HepG2 (cell line): ENCODE data around the gene SLC22A7. TPM values are rescaled to one million over a fixed set of nuclear protein-coding genes. Genes with fewer than 3 reads are reported as not detected.
A peak's percentile ranks its signal among the peaks of the same experiment; 100 is the strongest.

Experiments
- CCDC6 ChIP-seq: sonication (generic); formaldehyde crosslinking; IDR thresholded peaks from 2 replicates; pipeline ENCODE4 v1.8.1; 2022; ENCODE audit warnings: mild to moderate bottlenecking, missing genetic modification reagents, moderate library complexity
- E2F1 ChIP-seq: sonication (generic); formaldehyde crosslinking; IDR thresholded peaks from 2 replicates; pipeline ENCODE4 v1.5.0; 2020; ENCODE audit warnings: missing genetic modification reagents
- ELF1 ChIP-seq: sonication (generic); formaldehyde crosslinking; IDR thresholded peaks from 2 replicates; pipeline ENCODE4 v1.4.0; 2020; ENCODE audit warnings: missing genetic modification reagents
- IRX3 ChIP-seq: sonication (generic); formaldehyde crosslinking; IDR thresholded peaks from 2 replicates; pipeline ENCODE4 v1.8.1; 2023; ENCODE audit warnings: mild to moderate bottlenecking, low read depth, missing genetic modification reagents, borderline replicate concordance
- KDM2A ChIP-seq: sonication (generic); formaldehyde crosslinking; IDR thresholded peaks from 2 replicates; pipeline ENCODE4 v1.4.0; 2020; ENCODE audit warnings: low read depth, missing genetic modification reagents, borderline replicate concordance
- MBD4 ChIP-seq: IDR thresholded peaks from 2 replicates; pipeline ENCODE4 v1.6.1; 2012; ENCODE audit warnings: low read length, inconsistent platforms, borderline replicate concordance
- MXD4 ChIP-seq: IDR thresholded peaks from 2 replicates; pipeline ENCODE4 v1.6.1; 2016; ENCODE audit warnings: mild to moderate bottlenecking, missing biosample characterization, missing genetic modification reagents
- PRDM4 ChIP-seq: sonication (generic); formaldehyde crosslinking; IDR thresholded peaks from 2 replicates; pipeline ENCODE4 v1.9.0; 2021; ENCODE audit warnings: missing genetic modification reagents, borderline replicate concordance
- SRSF9 ChIP-seq: fragments of 200-400 bp; formaldehyde crosslinking; IDR thresholded peaks from 2 replicates; pipeline ENCODE4 v1.6.1; 2018; ENCODE audit warnings: borderline replicate concordance, mild to moderate bottlenecking, low read depth, low read length; ENCODE audit not compliant: insufficient read depth, poor library complexity, severe bottlenecking
- UBTF ChIP-seq: sonication (generic); formaldehyde crosslinking; IDR thresholded peaks from 2 replicates; pipeline ENCODE4 v1.4.0; 2020; ENCODE audit warnings: mild to moderate bottlenecking, missing genetic modification reagents
- ZBTB10 ChIP-seq: sonication (generic); formaldehyde crosslinking; IDR thresholded peaks from 2 replicates; pipeline ENCODE4 v1.4.0; 2020; ENCODE audit warnings: missing genetic modification reagents, borderline replicate concordance
- ZFP36L1 ChIP-seq: sonication (generic); formaldehyde crosslinking; IDR thresholded peaks from 2 replicates; pipeline ENCODE4 v1.8.0; 2022; ENCODE audit warnings: mild to moderate bottlenecking, missing genetic modification reagents, moderate library complexity
- ZNF33B ChIP-seq: sonication (generic); formaldehyde crosslinking; IDR thresholded peaks from 2 replicates; pipeline ENCODE4 v1.5.1; 2020; ENCODE audit warnings: mild to moderate bottlenecking, missing genetic modification reagents
- ZNF501 ChIP-seq: sonication (generic); formaldehyde crosslinking; IDR thresholded peaks from 2 replicates; pipeline ENCODE4 v1.5.1; 2020; ENCODE audit warnings: mild to moderate bottlenecking, moderate library complexity, missing genetic modification reagents
- ZNF564 ChIP-seq: sonication (generic); formaldehyde crosslinking; IDR thresholded peaks from 2 replicates; pipeline ENCODE4 v1.8.1; 2023; ENCODE audit warnings: mild to moderate bottlenecking, missing genetic modification reagents
- ZNF878 ChIP-seq: sonication (generic); formaldehyde crosslinking; IDR thresholded peaks from 2 replicates; pipeline ENCODE4 v1.8.1; 2023; ENCODE audit warnings: mild to moderate bottlenecking, missing genetic modification reagents, moderate library complexity
- polyA plus RNA-seq, 8 experiments: library from polyadenylated mRNA; depleted of rRNA in 3 of 8; stranded (reverse) in 7 of 8; unstranded in 1 of 8; fragments of >200 nt; fragmentation: Illumina TruSeq in 4 of 8; extraction: Trizol in 4 of 8; gene quantifications; 2 replicates each; pipeline versions ENCODE4 v1.2.1 to v1.2.3, GENCODE V29; 2011 to 2016; ENCODE audit warnings: low read depth in 4 of 8, missing spikeins in 1 of 8, mixed read lengths in 1 of 8; ENCODE audit not compliant: insufficient read depth in 1 of 8
- total RNA-seq, 5 experiments: library from RNA; depleted of rRNA; stranded (reverse); fragments of >200 nt; fragmentation: Illumina TruSeq; extraction: Trizol; gene quantifications; 2 replicates each; pipeline ENCODE4 v1.2.3, GENCODE V29; 2016; ENCODE audit warnings: low read depth in 1 of 5
- TF ChIP-seq, protein P1 (sequence below): sonication (generic); formaldehyde crosslinking; IDR thresholded peaks from 2 replicates; pipeline ENCODE4 v1.4.0; 2020; ENCODE audit warnings: missing genetic modification reagents
- TF ChIP-seq, protein P2 (sequence below): sonication (generic); formaldehyde crosslinking; IDR thresholded peaks from 2 replicates; pipeline ENCODE4 v1.4.0; 2020; ENCODE audit warnings: mild to moderate bottlenecking, missing genetic modification reagents

SLC22A7 gene
- total and polyA plus RNA-seq, 2 of the 13 experiments (the other 11 are each of a cell fraction or from before 2014, with no cell fraction given), result 5.3 to 22.6 TPM

DNA sequence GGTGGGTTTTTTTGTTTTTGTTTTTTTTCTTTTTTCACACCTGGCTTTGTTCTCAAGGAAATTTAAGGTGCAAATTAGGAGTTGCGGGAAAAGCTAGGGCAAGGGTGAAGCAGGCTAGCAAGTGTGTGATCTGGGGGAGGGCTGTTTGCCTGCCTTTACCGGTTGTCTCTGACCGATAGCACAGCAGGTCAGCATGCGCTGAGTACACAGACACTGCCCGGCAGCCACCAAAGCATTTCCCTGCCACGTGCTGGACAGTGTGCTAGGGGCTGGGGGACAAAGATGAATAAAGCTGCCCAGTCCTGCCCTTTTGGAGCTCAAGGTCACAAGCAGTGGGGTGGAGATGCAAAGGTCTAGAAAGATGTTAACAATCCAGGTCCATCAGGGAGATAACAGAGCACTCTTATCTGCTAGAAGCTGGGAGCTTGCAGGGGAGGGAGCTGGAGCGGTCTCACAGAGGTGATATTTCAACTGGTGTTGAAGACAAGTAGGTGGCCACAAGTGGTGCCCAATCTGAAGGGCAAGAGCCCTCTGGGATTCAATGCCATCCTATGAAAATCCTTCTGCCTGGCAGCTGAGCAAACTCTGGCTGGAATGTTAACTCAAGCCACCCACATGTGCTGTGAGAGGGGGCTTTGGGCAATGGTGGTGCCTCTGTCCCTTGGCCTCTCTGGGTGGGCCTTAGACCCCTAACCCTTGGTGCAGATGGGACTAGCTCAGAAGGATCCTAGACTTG, 30.3 kb upstream of the SLC22A7 start (continued):
- no peak for TF ChIP-seq E2F1 (CRISPR knock-in tag)
- peak; percentile 99 for TF ChIP-seq ZNF878 (CRISPR knock-in tag)
- peak; percentile 82 for TF ChIP-seq IRX3 (CRISPR knock-in tag)
- peak; percentile 95 for TF ChIP-seq ZNF501 (CRISPR knock-in tag)
- peak; percentile 95 for TF ChIP-seq UBTF
- peak; percentile 99 for TF ChIP-seq CCDC6 (CRISPR knock-in tag)
- TF ChIP-seq ZNF564 (CRISPR knock-in tag), result peak; percentile 98
- peak; percentile 97 for TF ChIP-seq KDM2A (CRISPR knock-in tag)
- no peak for TF ChIP-seq SRSF9
- TF ChIP-seq ZNF33B (CRISPR knock-in tag), result peak; percentile 98
- peak; percentile 80; the same call in 1 of the 2 replicates for TF ChIP-seq ZBTB10
- 0 out of 2 replicates have a peak, but pooled peaks have one; percentile 50 for TF ChIP-seq PRDM4 (CRISPR knock-in tag)
- peak; percentile 99 for TF ChIP-seq ZFP36L1 (CRISPR knock-in tag)
- peak; percentile 77 for TF ChIP-seq ELF1 (CRISPR knock-in tag)
- TF ChIP-seq, protein P1, sequence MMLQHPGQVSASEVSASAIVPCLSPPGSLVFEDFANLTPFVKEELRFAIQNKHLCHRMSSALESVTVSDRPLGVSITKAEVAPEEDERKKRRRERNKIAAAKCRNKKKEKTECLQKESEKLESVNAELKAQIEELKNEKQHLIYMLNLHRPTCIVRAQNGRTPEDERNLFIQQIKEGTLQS (CRISPR knock-in tag), result peak; percentile 78
- TF ChIP-seq, protein P2, sequence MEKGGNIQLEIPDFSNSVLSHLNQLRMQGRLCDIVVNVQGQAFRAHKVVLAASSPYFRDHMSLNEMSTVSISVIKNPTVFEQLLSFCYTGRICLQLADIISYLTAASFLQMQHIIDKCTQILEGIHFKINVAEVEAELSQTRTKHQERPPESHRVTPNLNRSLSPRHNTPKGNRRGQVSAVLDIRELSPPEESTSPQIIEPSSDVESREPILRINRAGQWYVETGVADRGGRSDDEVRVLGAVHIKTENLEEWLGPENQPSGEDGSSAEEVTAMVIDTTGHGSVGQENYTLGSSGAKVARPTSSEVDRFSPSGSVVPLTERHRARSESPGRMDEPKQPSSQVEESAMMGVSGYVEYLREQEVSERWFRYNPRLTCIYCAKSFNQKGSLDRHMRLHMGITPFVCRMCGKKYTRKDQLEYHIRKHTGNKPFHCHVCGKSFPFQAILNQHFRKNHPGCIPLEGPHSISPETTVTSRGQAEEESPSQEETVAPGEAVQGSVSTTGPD, result peak; percentile 88
- no peak for TF ChIP-seq MBD4
- TF ChIP-seq MXD4 (CRISPR knock-in tag), result peak; percentile 97
